Choroid plexus epithelial cell (primary cell): Measurements from ENCODE around the gene NHLRC3.

Experiments used
- DNase-seq: peaks from one replicate; pipeline ENCODE4 v3.0.0-alpha.2; 2010; ENCODE audit warnings: low read depth
- H3K4me3 ChIP-seq: 2 replicates; pipeline ENCODE4 v1.5.1; 2011; ENCODE audit warnings: low read depth, mild to moderate bottlenecking, control low read depth, low read length, moderate library complexity
- TF ChIP-seq, protein P1 (sequence below): conservative IDR thresholded peaks from 2 replicates; pipeline ENCODE4 v1.5.1; 2011; ENCODE audit warnings: low read depth, mild to moderate bottlenecking, control low read depth, inconsistent platforms, low read length, moderate library complexity

The NHLRC3 gene

DNA sequence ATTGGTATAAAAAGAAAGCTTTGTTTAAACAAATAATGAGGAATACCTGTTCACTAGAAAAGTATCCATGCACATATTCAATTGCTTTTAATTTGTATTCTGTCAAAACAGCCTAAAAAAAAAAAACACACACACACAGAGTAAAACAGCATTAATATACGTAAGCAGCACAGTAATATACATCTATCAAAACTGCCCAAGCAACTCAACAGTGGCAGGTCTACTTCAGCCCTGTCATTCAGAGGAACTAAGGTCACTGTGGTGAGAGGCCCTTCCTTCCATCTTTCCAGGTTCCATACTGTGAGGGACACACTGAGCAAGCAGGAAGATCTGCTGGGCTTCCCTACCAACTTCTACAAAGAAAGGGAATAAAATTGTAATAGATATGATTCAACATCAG is 4.2 kb upstream of the NHLRC3 start:
- no peak for DNase-seq
- no peak overlapping the region for H3K4me3 ChIP-seq
- TF ChIP-seq, protein P1, sequence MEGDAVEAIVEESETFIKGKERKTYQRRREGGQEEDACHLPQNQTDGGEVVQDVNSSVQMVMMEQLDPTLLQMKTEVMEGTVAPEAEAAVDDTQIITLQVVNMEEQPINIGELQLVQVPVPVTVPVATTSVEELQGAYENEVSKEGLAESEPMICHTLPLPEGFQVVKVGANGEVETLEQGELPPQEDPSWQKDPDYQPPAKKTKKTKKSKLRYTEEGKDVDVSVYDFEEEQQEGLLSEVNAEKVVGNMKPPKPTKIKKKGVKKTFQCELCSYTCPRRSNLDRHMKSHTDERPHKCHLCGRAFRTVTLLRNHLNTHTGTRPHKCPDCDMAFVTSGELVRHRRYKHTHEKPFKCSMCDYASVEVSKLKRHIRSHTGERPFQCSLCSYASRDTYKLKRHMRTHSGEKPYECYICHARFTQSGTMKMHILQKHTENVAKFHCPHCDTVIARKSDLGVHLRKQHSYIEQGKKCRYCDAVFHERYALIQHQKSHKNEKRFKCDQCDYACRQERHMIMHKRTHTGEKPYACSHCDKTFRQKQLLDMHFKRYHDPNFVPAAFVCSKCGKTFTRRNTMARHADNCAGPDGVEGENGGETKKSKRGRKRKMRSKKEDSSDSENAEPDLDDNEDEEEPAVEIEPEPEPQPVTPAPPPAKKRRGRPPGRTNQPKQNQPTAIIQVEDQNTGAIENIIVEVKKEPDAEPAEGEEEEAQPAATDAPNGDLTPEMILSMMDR, result no peak

DNA sequence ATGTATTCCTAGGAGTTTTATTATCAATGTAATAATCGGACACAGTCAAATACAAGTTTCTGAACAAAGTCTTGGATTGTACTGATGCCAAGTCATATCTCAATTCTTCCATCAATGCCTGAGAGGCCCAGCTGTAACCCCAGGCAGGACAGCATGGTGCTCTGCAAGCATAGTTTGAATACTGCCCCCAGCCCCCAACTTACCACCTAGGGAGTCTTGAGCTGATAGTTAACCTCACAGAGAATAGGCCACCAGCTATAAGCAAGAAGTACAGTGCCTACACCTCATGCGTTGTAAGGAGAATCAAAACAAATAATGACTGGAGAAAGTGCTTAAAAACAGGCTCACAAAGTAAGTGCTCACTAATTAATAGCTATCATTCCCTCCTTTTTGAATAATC is 3.1 kb upstream of the NHLRC3 start:
- peak overlapping the region; percentile 91 for H3K4me3 ChIP-seq
- peak; percentile 24 for DNase-seq
- TF ChIP-seq, protein P1, result no peak

DNA sequence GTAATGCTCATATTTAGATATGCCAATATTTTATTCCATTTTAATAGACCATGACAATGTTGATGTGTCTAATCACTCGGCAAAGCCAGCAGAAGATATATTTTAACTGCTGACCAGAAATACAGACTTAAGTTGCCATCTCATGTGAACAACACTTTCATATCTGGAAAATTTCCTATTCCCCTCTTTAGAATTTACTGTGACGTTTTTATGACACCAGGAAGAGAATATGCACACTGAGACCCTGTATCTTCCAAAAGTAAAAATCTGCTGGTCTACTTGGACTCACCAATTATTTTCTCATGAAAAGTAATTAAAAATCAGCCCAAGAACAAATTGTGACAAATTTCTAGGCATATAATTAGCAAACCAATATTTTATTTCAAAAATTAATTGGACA is 2.5 kb upstream of the NHLRC3 start:
- DNase-seq, result peak; percentile 2
- peak overlapping the region; percentile 91 for H3K4me3 ChIP-seq
- TF ChIP-seq, protein P1, result no peak

DNA sequence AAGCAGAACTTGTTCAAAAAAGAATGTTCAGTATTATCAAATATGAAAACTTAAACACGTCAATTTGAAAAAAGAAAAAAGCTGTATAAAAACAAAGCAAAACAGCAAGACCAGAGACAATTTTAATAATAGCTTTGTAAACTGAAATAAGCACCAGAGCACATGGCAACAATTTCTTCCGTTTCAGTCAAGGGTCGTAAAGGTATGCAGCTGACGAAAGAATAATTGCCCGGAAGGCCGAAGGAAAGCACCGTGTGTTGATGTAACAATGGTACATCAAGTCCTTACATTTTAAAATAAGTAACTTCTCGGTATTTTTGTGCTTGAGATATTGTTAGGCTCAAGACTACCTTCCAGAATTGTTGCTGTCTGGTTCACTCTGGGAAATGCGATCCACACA is 2.0 kb upstream of the NHLRC3 start:
- TF ChIP-seq, protein P1, result no peak
- peak; percentile 59 for DNase-seq
- peak overlapping the region; percentile 91 for H3K4me3 ChIP-seq

DNA sequence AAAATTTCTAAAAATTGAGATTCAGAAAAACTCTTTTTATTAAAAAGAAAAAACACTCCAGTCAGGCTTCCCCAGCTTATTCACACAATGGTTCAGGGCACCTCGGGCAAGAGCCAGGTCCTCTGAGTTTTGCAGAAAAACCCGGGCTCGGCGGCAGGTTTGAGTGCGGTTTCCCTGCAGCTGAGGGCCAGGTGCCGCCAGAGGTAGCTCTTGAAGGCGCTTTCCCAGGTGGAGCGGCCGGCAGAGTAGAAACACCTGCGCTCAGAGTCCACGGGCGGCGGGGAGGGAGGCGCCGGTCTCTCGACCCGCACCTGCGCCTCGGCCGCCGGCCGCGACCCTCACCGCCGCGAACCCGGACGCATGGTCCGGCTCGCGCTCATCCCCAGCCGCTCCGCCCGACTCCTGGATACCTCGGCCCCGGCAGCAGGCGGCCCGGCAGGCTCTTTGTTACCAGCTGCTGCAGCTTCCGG is 811 bp upstream of the NHLRC3 start:
- peak; percentile 13 for DNase-seq
- H3K4me3 ChIP-seq, result peak overlapping the region; percentile 91
- TF ChIP-seq, protein P1, result no peak

DNA sequence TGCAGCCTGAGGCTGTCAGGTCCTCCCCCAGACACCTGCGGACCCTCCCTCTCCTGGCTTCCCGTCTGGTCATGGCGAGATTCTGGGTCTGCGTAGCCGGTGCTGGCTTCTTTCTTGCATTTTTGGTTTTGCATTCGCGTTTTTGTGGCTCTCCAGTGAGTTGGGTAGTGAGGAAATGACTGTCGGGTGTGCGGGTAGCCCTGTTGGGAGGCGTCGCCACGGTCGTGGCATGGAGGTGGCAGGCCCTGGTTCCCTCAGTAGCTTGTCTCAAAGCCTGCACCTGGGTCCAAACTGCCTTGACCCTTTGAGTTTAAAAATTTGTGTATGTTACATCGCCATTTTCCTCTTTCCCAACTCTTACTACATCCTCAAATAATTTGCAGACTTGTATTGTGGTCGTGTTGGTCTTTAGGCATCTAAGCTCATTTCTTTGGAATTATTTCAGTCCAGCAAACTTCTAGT is 344 bp downstream of the NHLRC3 start:
- peak; percentile 33 for DNase-seq
- peak overlapping the region; percentile 91 for H3K4me3 ChIP-seq
- TF ChIP-seq, protein P1, result no peak

DNA sequence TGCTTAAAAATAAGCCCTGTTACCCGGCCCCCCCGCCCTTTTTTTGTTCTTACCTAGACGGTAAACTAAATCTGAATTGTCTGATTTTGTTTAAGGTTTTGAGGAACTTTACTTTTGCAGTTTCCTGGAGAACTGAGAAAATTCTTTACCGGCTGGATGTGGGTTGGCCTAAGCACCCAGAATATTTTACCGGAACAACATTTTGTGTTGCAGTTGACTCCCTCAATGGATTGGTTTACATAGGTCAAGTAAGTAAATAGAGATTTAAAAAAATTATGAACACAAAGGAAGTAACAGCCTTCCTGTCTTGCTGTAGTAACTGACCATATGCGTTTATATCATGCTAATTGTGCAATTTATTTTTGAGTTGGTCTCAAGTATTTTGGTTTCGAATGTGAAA is 785 bp downstream of the NHLRC3 start:
- TF ChIP-seq, protein P1, result no peak
- DNase-seq, result peak; percentile 2
- peak overlapping the region; percentile 91 for H3K4me3 ChIP-seq
